HepG2 (cell line): ENCODE results near the gene TM4SF5. TPM values are rescaled to one million over a fixed set of nuclear protein-coding genes. Genes with fewer than 3 reads are reported as not detected.

Experiments
- CEBPG ChIP-seq: IDR thresholded peaks from 2 replicates; pipeline ENCODE4 v1.6.1; 2016
- CHD2 ChIP-seq: IDR thresholded peaks from 2 replicates; pipeline ENCODE4 v1.6.1; 2011; ENCODE audit warnings: low read depth, low read length, improper control_type of control experiment
- NR2F6 ChIP-seq, 2 experiments: IDR thresholded peaks; 2 replicates each; pipeline ENCODE4 v1.6.1; 2016; ENCODE audit warnings: antibody characterized with exemption in 1 of 2, mild to moderate bottlenecking in 1 of 2
- U2AF1 ChIP-seq: fragments of 200-400 bp; formaldehyde crosslinking; optimal IDR thresholded peaks from 2 replicates; pipeline ENCODE3; 2017; ENCODE audit warnings: mild to moderate bottlenecking, low read depth, low read length
- polyA plus RNA-seq, 8 experiments: library from polyadenylated mRNA; depleted of rRNA in 3 of 8; stranded (reverse) in 7 of 8; unstranded in 1 of 8; fragments of >200 nt; fragmentation: Illumina TruSeq in 4 of 8; extraction: Trizol in 4 of 8; gene quantifications; 2 replicates each; pipeline versions ENCODE4 v1.2.1 to v1.2.3, GENCODE V29; 2011 to 2016; ENCODE audit warnings: low read depth in 4 of 8, missing spikeins in 1 of 8, mixed read lengths in 1 of 8; ENCODE audit not compliant: insufficient read depth in 1 of 8
- total RNA-seq, 5 experiments: library from RNA; depleted of rRNA; stranded (reverse); fragments of >200 nt; fragmentation: Illumina TruSeq; extraction: Trizol; gene quantifications; 2 replicates each; pipeline ENCODE4 v1.2.3, GENCODE V29; 2016; ENCODE audit warnings: low read depth in 1 of 5
- TF ChIP-seq, protein P1 (sequence below): sonication (generic); formaldehyde crosslinking; IDR thresholded peaks from 2 replicates; pipeline ENCODE4 v1.4.0; 2020; ENCODE audit warnings: missing genetic modification reagents
- TF ChIP-seq, protein P2 (sequence below): sonication (generic); formaldehyde crosslinking; IDR thresholded peaks from 2 replicates; pipeline ENCODE4 v1.4.0; 2020; ENCODE audit warnings: missing genetic modification reagents, mild to moderate bottlenecking, borderline replicate concordance
- TF ChIP-seq, protein P3 (sequence below): sonication (generic); formaldehyde crosslinking; IDR thresholded peaks from 2 replicates; pipeline ENCODE4 v1.4.0; 2020; ENCODE audit warnings: missing genetic modification reagents, borderline replicate concordance
- TF ChIP-seq, protein P4 (sequence below): sonication (generic); formaldehyde crosslinking; IDR thresholded peaks from 2 replicates; pipeline ENCODE4 v1.4.0; 2020; ENCODE audit warnings: mild to moderate bottlenecking, missing genetic modification reagents

Gene TM4SF5
- total and polyA plus RNA-seq, 2 of the 13 experiments (the other 11 are each of a cell fraction or from before 2014, with no cell fraction given), result 30.1 to 126 TPM

DNA sequence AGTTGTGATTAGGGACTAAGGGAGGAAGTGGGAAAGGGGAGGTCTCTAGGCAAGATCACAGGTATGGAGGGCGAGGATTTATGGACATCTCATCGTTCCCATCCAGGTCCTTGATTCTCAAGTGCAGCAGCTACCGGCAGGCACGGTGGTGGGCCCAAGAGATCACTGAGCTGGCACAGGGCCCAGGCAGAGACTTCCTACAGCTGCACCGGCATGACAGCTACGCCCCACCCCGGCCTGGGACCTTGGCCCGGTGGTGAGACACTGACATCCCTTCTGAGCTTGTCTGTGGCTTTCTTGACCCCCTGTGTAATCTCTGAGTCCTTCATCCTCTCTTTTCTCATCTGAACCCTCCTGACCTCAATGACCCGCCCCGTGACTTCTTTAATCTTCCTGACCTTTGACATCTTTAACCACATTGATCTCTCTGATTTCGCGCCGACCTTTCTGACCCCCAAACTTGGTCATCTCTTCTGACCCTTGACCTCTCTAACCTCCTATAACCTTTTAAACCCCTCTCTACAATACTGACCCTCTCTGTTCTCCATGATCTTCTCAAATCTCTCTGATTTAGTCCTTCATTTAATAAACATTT is 39.1 kb downstream of the TM4SF5 start (continued):
- TF ChIP-seq, protein P1, sequence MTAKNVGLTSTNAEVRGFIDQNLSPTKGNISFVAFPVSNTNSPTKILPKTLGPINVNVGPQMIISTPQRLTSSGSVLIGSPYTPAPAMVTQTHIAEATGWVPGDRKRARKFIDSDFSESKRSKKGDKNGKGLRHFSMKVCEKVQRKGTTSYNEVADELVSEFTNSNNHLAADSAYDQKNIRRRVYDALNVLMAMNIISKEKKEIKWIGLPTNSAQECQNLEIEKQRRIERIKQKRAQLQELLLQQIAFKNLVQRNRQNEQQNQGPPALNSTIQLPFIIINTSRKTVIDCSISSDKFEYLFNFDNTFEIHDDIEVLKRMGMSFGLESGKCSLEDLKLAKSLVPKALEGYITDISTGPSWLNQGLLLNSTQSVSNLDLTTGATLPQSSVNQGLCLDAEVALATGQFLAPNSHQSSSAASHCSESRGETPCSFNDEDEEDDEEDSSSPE (CRISPR knock-in tag), result no peak
- TF ChIP-seq, protein P2, sequence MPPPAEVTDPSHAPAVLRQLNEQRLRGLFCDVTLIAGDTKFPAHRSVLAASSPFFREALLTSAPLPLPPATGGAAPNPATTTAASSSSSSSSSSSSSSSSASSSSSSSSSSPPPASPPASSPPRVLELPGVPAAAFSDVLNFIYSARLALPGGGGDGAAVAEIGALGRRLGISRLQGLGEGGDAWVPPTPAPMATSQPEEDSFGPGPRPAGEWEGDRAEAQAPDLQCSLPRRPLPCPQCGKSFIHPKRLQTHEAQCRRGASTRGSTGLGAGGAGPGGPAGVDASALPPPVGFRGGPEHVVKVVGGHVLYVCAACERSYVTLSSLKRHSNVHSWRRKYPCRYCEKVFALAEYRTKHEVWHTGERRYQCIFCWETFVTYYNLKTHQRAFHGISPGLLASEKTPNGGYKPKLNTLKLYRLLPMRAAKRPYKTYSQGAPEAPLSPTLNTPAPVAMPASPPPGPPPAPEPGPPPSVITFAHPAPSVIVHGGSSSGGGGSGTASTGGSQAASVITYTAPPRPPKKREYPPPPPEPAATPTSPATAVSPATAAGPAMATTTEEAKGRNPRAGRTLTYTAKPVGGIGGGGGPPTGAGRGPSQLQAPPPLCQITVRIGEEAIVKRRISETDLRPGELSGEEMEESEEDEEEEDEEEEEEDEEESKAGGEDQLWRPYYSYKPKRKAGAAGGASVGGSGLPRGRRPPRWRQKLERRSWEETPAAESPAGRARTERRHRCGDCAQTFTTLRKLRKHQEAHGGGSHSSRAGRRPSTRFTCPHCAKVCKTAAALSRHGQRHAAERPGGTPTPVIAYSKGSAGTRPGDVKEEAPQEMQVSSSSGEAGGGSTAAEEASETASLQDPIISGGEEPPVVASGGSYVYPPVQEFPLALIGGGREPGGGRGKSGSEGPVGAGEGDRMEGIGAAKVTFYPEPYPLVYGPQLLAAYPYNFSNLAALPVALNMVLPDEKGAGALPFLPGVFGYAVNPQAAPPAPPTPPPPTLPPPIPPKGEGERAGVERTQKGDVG, result no peak
- no peak for TF ChIP-seq U2AF1
- TF ChIP-seq, protein P3, sequence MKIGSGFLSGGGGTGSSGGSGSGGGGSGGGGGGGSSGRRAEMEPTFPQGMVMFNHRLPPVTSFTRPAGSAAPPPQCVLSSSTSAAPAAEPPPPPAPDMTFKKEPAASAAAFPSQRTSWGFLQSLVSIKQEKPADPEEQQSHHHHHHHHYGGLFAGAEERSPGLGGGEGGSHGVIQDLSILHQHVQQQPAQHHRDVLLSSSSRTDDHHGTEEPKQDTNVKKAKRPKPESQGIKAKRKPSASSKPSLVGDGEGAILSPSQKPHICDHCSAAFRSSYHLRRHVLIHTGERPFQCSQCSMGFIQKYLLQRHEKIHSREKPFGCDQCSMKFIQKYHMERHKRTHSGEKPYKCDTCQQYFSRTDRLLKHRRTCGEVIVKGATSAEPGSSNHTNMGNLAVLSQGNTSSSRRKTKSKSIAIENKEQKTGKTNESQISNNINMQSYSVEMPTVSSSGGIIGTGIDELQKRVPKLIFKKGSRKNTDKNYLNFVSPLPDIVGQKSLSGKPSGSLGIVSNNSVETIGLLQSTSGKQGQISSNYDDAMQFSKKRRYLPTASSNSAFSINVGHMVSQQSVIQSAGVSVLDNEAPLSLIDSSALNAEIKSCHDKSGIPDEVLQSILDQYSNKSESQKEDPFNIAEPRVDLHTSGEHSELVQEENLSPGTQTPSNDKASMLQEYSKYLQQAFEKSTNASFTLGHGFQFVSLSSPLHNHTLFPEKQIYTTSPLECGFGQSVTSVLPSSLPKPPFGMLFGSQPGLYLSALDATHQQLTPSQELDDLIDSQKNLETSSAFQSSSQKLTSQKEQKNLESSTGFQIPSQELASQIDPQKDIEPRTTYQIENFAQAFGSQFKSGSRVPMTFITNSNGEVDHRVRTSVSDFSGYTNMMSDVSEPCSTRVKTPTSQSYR (CRISPR knock-in tag), result no peak
- peak; percentile 82 for TF ChIP-seq NR2F6 (IDR thresholded peaks at IDR 0.05)
- no peak for TF ChIP-seq NR2F6 (CRISPR knock-in tag; IDR thresholded peaks at IDR 0.05)
- TF ChIP-seq CEBPG (CRISPR knock-in tag), result no peak
- TF ChIP-seq, protein P4, sequence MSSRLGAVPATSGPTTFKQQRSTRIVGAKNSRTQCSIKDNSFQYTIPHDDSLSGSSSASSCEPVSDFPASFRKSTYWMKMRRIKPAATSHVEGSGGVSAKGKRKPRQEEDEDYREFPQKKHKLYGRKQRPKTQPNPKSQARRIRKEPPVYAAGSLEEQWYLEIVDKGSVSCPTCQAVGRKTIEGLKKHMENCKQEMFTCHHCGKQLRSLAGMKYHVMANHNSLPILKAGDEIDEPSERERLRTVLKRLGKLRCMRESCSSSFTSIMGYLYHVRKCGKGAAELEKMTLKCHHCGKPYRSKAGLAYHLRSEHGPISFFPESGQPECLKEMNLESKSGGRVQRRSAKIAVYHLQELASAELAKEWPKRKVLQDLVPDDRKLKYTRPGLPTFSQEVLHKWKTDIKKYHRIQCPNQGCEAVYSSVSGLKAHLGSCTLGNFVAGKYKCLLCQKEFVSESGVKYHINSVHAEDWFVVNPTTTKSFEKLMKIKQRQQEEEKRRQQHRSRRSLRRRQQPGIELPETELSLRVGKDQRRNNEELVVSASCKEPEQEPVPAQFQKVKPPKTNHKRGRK (CRISPR knock-in tag), result no peak
- TF ChIP-seq CHD2, result no peak
- TF ChIP-seq, all 625 proteins: peak for 4
